ENCODE results near the gene PGM2L1. TPM values are rescaled to one million over a fixed set of nuclear protein-coding genes. Genes with fewer than 3 reads are reported as not detected.

Gene PGM2L1
- total RNA-seq, 1 experiment from 2014 or later, result 33.1 TPM

DNA sequence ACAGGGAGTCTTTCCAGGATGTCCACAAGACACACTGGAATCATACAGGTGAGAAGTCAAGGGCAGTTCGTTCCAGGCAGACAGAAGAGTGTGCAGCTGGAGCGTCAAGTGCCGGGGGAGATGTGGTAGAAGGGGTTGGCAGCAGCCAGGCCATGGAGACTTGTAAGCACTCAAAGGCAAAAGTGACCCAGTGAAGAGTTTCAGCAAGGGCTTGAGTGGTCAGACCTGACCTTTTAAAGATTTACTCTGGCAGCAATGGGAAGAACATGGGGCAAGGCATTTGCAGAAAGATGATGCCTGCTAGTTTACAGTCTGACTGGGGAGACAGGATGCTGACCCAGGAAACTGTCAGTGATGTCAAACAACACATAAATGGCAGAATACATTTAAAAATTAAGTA, 115.8 kb downstream of the PGM2L1 start:
- ATAC-seq (no peak), DNase-seq (ENCODE audit: low read depth, low spot score) (no peak)
- Histone ChIP-seq H3K9me3 (ENCODE audit: control insufficient read depth, insufficient read depth, low read depth, low read length) (no peaks in the 10 kb centered on the region), H3K36me3 (ENCODE audit: control insufficient read depth, insufficient read depth, low read length) (no peaks in the 10 kb centered on the region), H3K4me3 (ENCODE audit: low read depth in 2 of 2, low read length in 2 of 2) (no peak overlapping the region), H3K4me1 (ENCODE audit: control insufficient read depth, insufficient read depth, low read length) (peaks cover 3% of the 10 kb centered on the region; the same call in 1 of the 2 replicates), H3K27ac (ENCODE audit: low read length) (no peak overlapping the region), H3K27me3 (ENCODE audit: control insufficient read depth, insufficient read depth, low read length) (no peaks in the 10 kb centered on the region)
- in situ Hi-C loops (cut with HindIII; ENCODE audit: low pct_unique_long_range_greater_than_20kb, low sequenced_read_pairs), result no loop called here
- intact Hi-C loops (cut with micrococcal nuclease; ENCODE audit: unreplicated experiment), result no loop called here
- POLR2A ChIA-PET, result interaction anchor here (0.6 to 0.7 kb wide), 2 partner anchors 68 to 267 kb away, joined by 3 read pairs; no protein-coding TSS in a partner anchor
- BruUV-seq (replicated peaks), result no TSS peak
- CTCF ChIA-PET, result interaction anchor here (0.6 kb wide), 1 partner anchor 105 kb away, joined by 3 read pairs; no protein-coding TSS in a partner anchor
- TF ChIP-seq, protein P1, sequence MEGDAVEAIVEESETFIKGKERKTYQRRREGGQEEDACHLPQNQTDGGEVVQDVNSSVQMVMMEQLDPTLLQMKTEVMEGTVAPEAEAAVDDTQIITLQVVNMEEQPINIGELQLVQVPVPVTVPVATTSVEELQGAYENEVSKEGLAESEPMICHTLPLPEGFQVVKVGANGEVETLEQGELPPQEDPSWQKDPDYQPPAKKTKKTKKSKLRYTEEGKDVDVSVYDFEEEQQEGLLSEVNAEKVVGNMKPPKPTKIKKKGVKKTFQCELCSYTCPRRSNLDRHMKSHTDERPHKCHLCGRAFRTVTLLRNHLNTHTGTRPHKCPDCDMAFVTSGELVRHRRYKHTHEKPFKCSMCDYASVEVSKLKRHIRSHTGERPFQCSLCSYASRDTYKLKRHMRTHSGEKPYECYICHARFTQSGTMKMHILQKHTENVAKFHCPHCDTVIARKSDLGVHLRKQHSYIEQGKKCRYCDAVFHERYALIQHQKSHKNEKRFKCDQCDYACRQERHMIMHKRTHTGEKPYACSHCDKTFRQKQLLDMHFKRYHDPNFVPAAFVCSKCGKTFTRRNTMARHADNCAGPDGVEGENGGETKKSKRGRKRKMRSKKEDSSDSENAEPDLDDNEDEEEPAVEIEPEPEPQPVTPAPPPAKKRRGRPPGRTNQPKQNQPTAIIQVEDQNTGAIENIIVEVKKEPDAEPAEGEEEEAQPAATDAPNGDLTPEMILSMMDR (IDR thresholded peaks at IDR 0.05), result no peak

DNA sequence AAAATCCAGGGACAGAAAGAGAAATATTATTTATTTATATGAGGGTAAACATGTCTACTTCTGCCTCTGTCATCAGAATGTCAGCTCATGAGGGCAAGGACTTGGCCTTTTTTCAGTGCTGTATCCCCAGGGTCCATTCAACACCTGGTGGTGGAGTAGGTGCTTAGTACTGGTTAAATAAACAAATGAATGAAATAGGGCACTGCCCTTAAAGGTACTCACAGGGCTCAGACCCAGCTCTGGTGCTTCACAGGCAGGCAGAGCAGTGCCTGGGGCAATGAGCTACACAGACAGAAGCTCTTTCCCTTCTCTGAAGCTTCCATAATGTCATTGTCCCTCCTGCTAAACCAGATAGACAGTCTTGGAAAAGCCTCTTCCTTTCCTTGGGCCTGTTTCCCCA, 117.7 kb downstream of the PGM2L1 start:
- Histone ChIP-seq H3K4me1 (ENCODE audit: control insufficient read depth, insufficient read depth, low read length) (peaks cover 3% of the 10 kb centered on the region; the same call in 1 of the 2 replicates), H3K4me3 (ENCODE audit: low read depth in 2 of 2, low read length in 2 of 2) (no peak overlapping the region), H3K9me3 (ENCODE audit: control insufficient read depth, insufficient read depth, low read depth, low read length) (no peaks in the 10 kb centered on the region), H3K36me3 (ENCODE audit: control insufficient read depth, insufficient read depth, low read length) (no peaks in the 10 kb centered on the region), H3K27ac (ENCODE audit: low read length) (no peak overlapping the region), H3K27me3 (ENCODE audit: control insufficient read depth, insufficient read depth, low read length) (no peaks in the 10 kb centered on the region)
- ATAC-seq (no peak), DNase-seq (ENCODE audit: low read depth, low spot score) (no peak)
- ChIA-PET POLR2A (no interaction called here), CTCF (interaction anchor here (0.6 kb wide), 1 partner anchor 422 kb away, joined by 3 read pairs; no protein-coding TSS in a partner anchor)
- TF ChIP-seq, protein P2, sequence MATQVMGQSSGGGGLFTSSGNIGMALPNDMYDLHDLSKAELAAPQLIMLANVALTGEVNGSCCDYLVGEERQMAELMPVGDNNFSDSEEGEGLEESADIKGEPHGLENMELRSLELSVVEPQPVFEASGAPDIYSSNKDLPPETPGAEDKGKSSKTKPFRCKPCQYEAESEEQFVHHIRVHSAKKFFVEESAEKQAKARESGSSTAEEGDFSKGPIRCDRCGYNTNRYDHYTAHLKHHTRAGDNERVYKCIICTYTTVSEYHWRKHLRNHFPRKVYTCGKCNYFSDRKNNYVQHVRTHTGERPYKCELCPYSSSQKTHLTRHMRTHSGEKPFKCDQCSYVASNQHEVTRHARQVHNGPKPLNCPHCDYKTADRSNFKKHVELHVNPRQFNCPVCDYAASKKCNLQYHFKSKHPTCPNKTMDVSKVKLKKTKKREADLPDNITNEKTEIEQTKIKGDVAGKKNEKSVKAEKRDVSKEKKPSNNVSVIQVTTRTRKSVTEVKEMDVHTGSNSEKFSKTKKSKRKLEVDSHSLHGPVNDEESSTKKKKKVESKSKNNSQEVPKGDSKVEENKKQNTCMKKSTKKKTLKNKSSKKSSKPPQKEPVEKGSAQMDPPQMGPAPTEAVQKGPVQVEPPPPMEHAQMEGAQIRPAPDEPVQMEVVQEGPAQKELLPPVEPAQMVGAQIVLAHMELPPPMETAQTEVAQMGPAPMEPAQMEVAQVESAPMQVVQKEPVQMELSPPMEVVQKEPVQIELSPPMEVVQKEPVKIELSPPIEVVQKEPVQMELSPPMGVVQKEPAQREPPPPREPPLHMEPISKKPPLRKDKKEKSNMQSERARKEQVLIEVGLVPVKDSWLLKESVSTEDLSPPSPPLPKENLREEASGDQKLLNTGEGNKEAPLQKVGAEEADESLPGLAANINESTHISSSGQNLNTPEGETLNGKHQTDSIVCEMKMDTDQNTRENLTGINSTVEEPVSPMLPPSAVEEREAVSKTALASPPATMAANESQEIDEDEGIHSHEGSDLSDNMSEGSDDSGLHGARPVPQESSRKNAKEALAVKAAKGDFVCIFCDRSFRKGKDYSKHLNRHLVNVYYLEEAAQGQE (IDR thresholded peaks at IDR 0.05; ENCODE audit: insufficient read depth in 1 of 2, low read depth in 2 of 2, low read length in 1 of 2), result no peak
- TF ChIP-seq, protein P1 (IDR thresholded peaks at IDR 0.05), result no peak
- TF ChIP-seq TCF7L2 (IDR thresholded peaks at IDR 0.05; ENCODE audit: low read depth, low read length) (no peak), POLR2AphosphoS5 (IDR thresholded peaks at IDR 0.05; ENCODE audit: low read depth, low read length) (no peak), SIN3A (IDR thresholded peaks at IDR 0.05; ENCODE audit: borderline replicate concordance, insufficient read depth, low read depth, low read length) (no peak)
- in situ Hi-C loops (cut with HindIII; ENCODE audit: low pct_unique_long_range_greater_than_20kb, low sequenced_read_pairs) (no loop called here), intact Hi-C loops (cut with micrococcal nuclease; ENCODE audit: unreplicated experiment) (no loop called here)
- BruUV-seq (replicated peaks), result no TSS peak

Small RNA genes within 50 kb of the gene (microRNA-seq; reads per million reads assigned to microRNA genes)
- gene MIR548AL (ENCODE audit: unreplicated experiment), result not detected

Other genes starting within 250 kb of the PGM2L1 start
- gene C2CD3, start 227.4 kb downstream of the PGM2L1 start, total RNA-seq (2021; ENCODE audit: unreplicated experiment), result 51.8 TPM
- gene PPME1, start 227.1 kb downstream of the PGM2L1 start, total RNA-seq (2021; ENCODE audit: unreplicated experiment), result 99.4 TPM
- gene P4HA3, start 86.8 kb downstream of the PGM2L1 start, total RNA-seq (2021; ENCODE audit: unreplicated experiment), result 1.3 TPM
- 0.15 TPM for gene KCNE3, start 69.1 kb upstream of the PGM2L1 start, total RNA-seq (2021; ENCODE audit: unreplicated experiment)
- gene LIPT2, start 95.3 kb upstream of the PGM2L1 start, total RNA-seq (2021; ENCODE audit: unreplicated experiment), result 6.2 TPM
- gene POLD3, start 194.1 kb upstream of the PGM2L1 start, total RNA-seq (2021; ENCODE audit: unreplicated experiment), result 31.7 TPM